ENCODE results near the gene SPATA46.

The SPATA46 gene

DNA sequence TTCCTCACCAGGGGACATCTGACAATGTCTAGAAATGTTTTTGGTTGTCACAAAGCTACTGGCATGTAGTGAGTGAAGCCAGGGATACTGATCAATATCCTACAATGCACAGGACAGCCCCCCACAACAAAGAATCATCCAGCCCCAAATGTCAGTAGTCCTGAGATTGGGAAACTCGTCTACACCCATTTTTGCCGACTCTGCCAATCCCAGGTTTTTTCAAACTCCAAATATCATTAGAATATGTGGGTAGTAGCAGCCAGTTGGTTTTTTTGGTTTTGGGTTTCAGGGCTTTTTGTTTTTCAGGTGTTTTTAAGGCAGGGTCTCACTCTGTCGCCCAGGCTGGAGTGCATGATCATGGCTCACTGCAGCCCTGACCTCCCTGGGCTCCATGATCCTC is 5.9 kb downstream of the SPATA46 start:
- CTCF ChIA-PET: interaction anchor here (1.2 to 1.9 kb wide), 2 partner anchors 13 to 314 kb away, joined by 3 to 4 read pairs; no protein-coding TSS in a partner anchor
- H3K9me3 ChIP-seq (ENCODE audit: control insufficient read depth, insufficient read depth, low read depth, low read length): no peaks in the 10 kb centered on the region
- H3K4me1 ChIP-seq (ENCODE audit: control insufficient read depth, insufficient read depth, low read length): no peaks in the 10 kb centered on the region
- POLR2A ChIA-PET: no interaction called here
- TF ChIP-seq MYNN (tag by site-specific recombination; IDR thresholded peaks at IDR 0.05; ENCODE audit: borderline replicate concordance): no peak
- no peak for TF ChIP-seq ZNF2 (tag by site-specific recombination; IDR thresholded peaks at IDR 0.05)
- TF ChIP-seq ZNF354C (tag by site-specific recombination; IDR thresholded peaks at IDR 0.05; ENCODE audit: borderline replicate concordance, low read depth): no peak
- no peak for TF ChIP-seq ZBTB21 (tag by site-specific recombination; IDR thresholded peaks at IDR 0.05)
- no peak for TF ChIP-seq PRDM2 (tag by site-specific recombination; IDR thresholded peaks at IDR 0.05; ENCODE audit: borderline replicate concordance)
- TF ChIP-seq, protein P1, sequence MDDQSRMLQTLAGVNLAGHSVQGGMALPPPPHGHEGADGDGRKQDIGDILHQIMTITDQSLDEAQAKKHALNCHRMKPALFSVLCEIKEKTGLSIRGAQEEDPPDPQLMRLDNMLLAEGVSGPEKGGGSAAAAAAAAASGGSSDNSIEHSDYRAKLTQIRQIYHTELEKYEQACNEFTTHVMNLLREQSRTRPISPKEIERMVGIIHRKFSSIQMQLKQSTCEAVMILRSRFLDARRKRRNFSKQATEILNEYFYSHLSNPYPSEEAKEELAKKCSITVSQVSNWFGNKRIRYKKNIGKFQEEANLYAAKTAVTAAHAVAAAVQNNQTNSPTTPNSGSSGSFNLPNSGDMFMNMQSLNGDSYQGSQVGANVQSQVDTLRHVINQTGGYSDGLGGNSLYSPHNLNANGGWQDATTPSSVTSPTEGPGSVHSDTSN (CRISPR knock-in tag; IDR thresholded peaks at IDR 0.05): no peak
- TF ChIP-seq ZNF140 (tag by site-specific recombination; IDR thresholded peaks at IDR 0.05): no peak
- TF ChIP-seq ZNF214 (tag by site-specific recombination; IDR thresholded peaks at IDR 0.05; ENCODE audit: borderline replicate concordance): no peak
- TF ChIP-seq IKZF3 (tag by site-specific recombination; IDR thresholded peaks at IDR 0.05): no peak
- TF ChIP-seq ZNF324 (tag by site-specific recombination; IDR thresholded peaks at IDR 0.05): no peak
- TF ChIP-seq ZNF596 (tag by site-specific recombination; IDR thresholded peaks at IDR 0.05): no peak
- TF ChIP-seq ZFP3 (tag by site-specific recombination; IDR thresholded peaks at IDR 0.05; ENCODE audit: low read depth): no peak
- TF ChIP-seq ZNF112 (tag by site-specific recombination; IDR thresholded peaks at IDR 0.05): no peak
- no peak for TF ChIP-seq ZNF654 (tag by site-specific recombination; IDR thresholded peaks at IDR 0.05; ENCODE audit: low read depth)
- TF ChIP-seq, protein P2, sequence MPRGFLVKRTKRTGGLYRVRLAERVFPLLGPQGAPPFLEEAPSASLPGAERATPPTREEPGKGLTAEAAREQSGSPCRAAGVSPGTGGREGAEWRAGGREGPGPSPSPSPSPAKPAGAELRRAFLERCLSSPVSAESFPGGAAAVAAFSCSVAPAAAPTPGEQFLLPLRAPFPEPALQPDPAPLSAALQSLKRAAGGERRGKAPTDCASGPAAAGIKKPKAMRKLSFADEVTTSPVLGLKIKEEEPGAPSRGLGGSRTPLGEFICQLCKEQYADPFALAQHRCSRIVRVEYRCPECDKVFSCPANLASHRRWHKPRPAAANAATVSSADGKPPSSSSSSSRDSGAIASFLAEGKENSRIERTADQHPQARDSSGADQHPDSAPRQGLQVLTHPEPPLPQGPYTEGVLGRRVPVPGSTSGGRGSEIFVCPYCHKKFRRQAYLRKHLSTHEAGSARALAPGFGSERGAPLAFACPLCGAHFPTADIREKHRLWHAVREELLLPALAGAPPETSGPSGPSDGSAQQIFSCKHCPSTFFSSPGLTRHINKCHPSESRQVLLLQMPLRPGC (tag by site-specific recombination; IDR thresholded peaks at IDR 0.05): no peak
- TF ChIP-seq ZNF239 (tag by site-specific recombination; IDR thresholded peaks at IDR 0.05): no peak
- TF ChIP-seq HIC1 (tag by site-specific recombination; IDR thresholded peaks at IDR 0.05): no peak
- no peak for TF ChIP-seq ZNF16 (tag by site-specific recombination; IDR thresholded peaks at IDR 0.05; ENCODE audit: low read depth)
- H3K27ac ChIP-seq (ENCODE audit: extremely low read depth, low read depth, low read length): no peak overlapping the region
- H3K36me3 ChIP-seq (ENCODE audit: control insufficient read depth in 2 of 2, insufficient read depth in 1 of 2, low read length in 2 of 2): no peaks in the 10 kb centered on the region; a peak in 1 of 3 replicates
- no peak overlapping the region for H3K4me3 ChIP-seq (ENCODE audit: low read depth, low read length)

Data from HEK293 (cell line).